HepG2 (cell line): ENCODE data around the gene ZFPL1. TPM values are rescaled to one million over a fixed set of nuclear protein-coding genes. Genes with fewer than 3 reads are reported as not detected.

ENCODE experiments used
- ARNT2 ChIP-seq: sonication (generic); formaldehyde crosslinking; IDR thresholded peaks from 2 replicates; pipeline ENCODE4 v1.8.0; 2022; ENCODE audit warnings: mild to moderate bottlenecking, low read depth, missing genetic modification reagents, moderate library complexity
- ATM ChIP-seq: fragments of 450-650 bp; IDR thresholded peaks from 2 replicates; pipeline ENCODE4 v1.7.1; 2017; ENCODE audit warnings: mild to moderate bottlenecking, borderline replicate concordance
- BHLHE40 ChIP-seq: IDR thresholded peaks from 2 replicates; pipeline ENCODE4 v1.6.1; 2011; ENCODE audit warnings: low read length, improper control_type of control experiment
- BORCS8-MEF2B ChIP-seq: sonication (generic); formaldehyde crosslinking; IDR thresholded peaks from 2 replicates; pipeline ENCODE4 v1.8.0; 2022; ENCODE audit warnings: mild to moderate bottlenecking, missing genetic modification reagents
- EEA1 ChIP-seq: sonication (generic); formaldehyde crosslinking; IDR thresholded peaks from 2 replicates; pipeline ENCODE4 v1.5.1; 2020; ENCODE audit warnings: mild to moderate bottlenecking, missing genetic modification reagents, borderline replicate concordance
- EZH2 ChIP-seq: conservative IDR thresholded peaks from 2 replicates; pipeline ENCODE4 v1.6.1; 2012; ENCODE audit warnings: mild to moderate bottlenecking, low read depth, low read length, moderate library complexity
- FOXJ3 ChIP-seq: sonication (generic); formaldehyde crosslinking; IDR thresholded peaks from 2 replicates; pipeline ENCODE4 v1.4.0; 2020; ENCODE audit warnings: missing genetic modification reagents, mild to moderate bottlenecking, borderline replicate concordance
- HNRNPK ChIP-seq: fragments of 200-400 bp; formaldehyde crosslinking; IDR thresholded peaks from 2 replicates; pipeline ENCODE4 v1.6.1; 2018; ENCODE audit warnings: low read length, low read depth, moderate library complexity, mild to moderate bottlenecking; ENCODE audit not compliant: poor library complexity, severe bottlenecking
- ISX ChIP-seq: sonication (generic); formaldehyde crosslinking; conservative IDR thresholded peaks from 2 replicates; pipeline ENCODE4 v1.5.0; 2020; ENCODE audit warnings: missing genetic modification reagents
- REL ChIP-seq: sonication (generic); formaldehyde crosslinking; conservative IDR thresholded peaks from 2 replicates; pipeline ENCODE4 v1.8.0; 2022; ENCODE audit warnings: mild to moderate bottlenecking, missing genetic modification reagents, moderate library complexity
- WIZ ChIP-seq: sonication (generic); formaldehyde crosslinking; IDR thresholded peaks from 2 replicates; pipeline ENCODE4 v1.5.1; 2020; ENCODE audit warnings: mild to moderate bottlenecking, missing genetic modification reagents
- ZNF121 ChIP-seq: sonication (generic); formaldehyde crosslinking; IDR thresholded peaks from 2 replicates; pipeline ENCODE4 v1.5.0; 2020; ENCODE audit warnings: mild to moderate bottlenecking, missing genetic modification reagents
- ZNF335 ChIP-seq: sonication (generic); formaldehyde crosslinking; IDR thresholded peaks from 2 replicates; pipeline ENCODE4 v1.4.0; 2020; ENCODE audit warnings: missing genetic modification reagents
- ZNF468 ChIP-seq: sonication (generic); formaldehyde crosslinking; IDR thresholded peaks from 2 replicates; pipeline ENCODE4 v1.8.0; 2022; ENCODE audit warnings: mild to moderate bottlenecking, moderate library complexity, missing genetic modification reagents
- ZNF564 ChIP-seq: sonication (generic); formaldehyde crosslinking; IDR thresholded peaks from 2 replicates; pipeline ENCODE4 v1.8.1; 2023; ENCODE audit warnings: mild to moderate bottlenecking, missing genetic modification reagents
- ZNF749 ChIP-seq: sonication (generic); formaldehyde crosslinking; IDR thresholded peaks from 2 replicates; pipeline ENCODE4 v1.8.0; 2022; ENCODE audit warnings: mild to moderate bottlenecking, missing genetic modification reagents, moderate library complexity, borderline replicate concordance
- ZNF816 ChIP-seq: sonication (generic); formaldehyde crosslinking; IDR thresholded peaks from 2 replicates; pipeline ENCODE4 v1.8.0; 2022; ENCODE audit warnings: missing genetic modification reagents, mild to moderate bottlenecking, borderline replicate concordance
- polyA plus RNA-seq, 8 experiments: library from polyadenylated mRNA; depleted of rRNA in 3 of 8; stranded (reverse) in 7 of 8; unstranded in 1 of 8; fragments of >200 nt; fragmentation: Illumina TruSeq in 4 of 8; extraction: Trizol in 4 of 8; gene quantifications; 2 replicates each; pipeline versions ENCODE4 v1.2.1 to v1.2.3, GENCODE V29; 2011 to 2016; ENCODE audit warnings: low read depth in 4 of 8, missing spikeins in 1 of 8, mixed read lengths in 1 of 8; ENCODE audit not compliant: insufficient read depth in 1 of 8
- total RNA-seq, 5 experiments: library from RNA; depleted of rRNA; stranded (reverse); fragments of >200 nt; fragmentation: Illumina TruSeq; extraction: Trizol; gene quantifications; 2 replicates each; pipeline ENCODE4 v1.2.3, GENCODE V29; 2016; ENCODE audit warnings: low read depth in 1 of 5
- TF ChIP-seq, protein P1 (sequence below): sonication (generic); formaldehyde crosslinking; IDR thresholded peaks from 2 replicates; pipeline ENCODE4 v1.4.0; 2020; ENCODE audit warnings: low read depth, missing genetic modification reagents
- TF ChIP-seq, protein P2 (sequence below): sonication (generic); formaldehyde crosslinking; IDR thresholded peaks from 2 replicates; pipeline ENCODE4 v1.4.0; 2020; ENCODE audit warnings: missing genetic modification reagents

ZFPL1 gene
- total and polyA plus RNA-seq, 2 of the 13 experiments (the other 11 are each of a cell fraction or from before 2014, with no cell fraction given), result 32.2 to 56.0 TPM

DNA sequence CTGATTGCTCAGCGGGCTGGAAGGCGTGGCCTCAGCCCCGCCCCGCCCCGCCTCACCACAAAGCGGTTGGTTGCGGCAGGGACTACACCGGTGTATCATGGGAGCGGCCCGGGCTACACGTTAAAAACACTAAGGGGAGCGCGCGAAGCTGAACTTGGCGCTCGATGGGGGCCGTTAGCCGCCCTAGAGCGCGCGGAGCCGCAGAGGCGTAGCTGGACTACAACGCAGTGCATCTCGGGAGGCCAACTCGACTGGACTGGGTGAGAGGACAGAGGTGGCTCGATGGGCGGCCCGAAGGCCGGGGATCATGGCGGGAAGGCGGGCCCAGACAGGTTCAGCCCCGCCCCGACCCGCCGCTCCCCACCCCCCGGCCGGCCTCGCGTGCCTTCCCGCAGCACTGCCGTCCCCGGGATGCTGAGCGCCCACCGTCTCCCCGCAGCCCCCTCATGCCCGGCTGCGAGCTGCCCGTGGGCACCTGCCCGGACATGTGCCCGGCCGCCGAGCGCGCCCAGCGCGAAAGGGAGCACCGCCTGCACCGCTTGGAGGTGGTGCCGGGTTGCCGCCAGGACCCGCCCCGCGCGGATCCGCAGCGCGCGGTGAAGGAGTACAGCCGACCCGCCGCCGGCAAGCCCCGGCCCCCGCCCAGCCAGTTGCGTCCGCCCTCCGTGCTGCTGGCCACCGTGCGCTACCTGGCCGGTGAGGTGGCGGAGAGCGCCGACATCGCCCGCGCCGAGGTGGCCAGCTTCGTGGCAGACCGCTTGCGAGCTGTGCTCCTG is 43.0 kb upstream of the ZFPL1 start, which contains the start of gene SAC3D1 (continued):
- TF ChIP-seq ZNF121 (CRISPR knock-in tag) (no peak), ZNF335 (0 out of 2 replicates have a peak, but pooled peaks have one; percentile 43), ZNF749 (CRISPR knock-in tag) (peak; percentile 22; the same call in 1 of the 2 replicates), HNRNPK (no peak), BORCS8-MEF2B (CRISPR knock-in tag) (peak; percentile 3; the same call in 1 of the 2 replicates), REL (0 out of 2 replicates have a peak, but pooled peaks have one; percentile 43), ZNF816 (CRISPR knock-in tag) (0 out of 2 replicates have a peak, but pooled peaks have one; percentile 23), FOXJ3 (peak; percentile 36; the same call in 1 of the 2 replicates), BHLHE40 (0 out of 2 replicates have a peak, but pooled peaks have one; percentile 9), ATM (no peak), ZNF564 (CRISPR knock-in tag) (no peak), WIZ (CRISPR knock-in tag) (peak; percentile 20; the same call in 1 of the 2 replicates), ARNT2 (CRISPR knock-in tag) (peak; percentile 17; the same call in 1 of the 2 replicates), ISX (CRISPR knock-in tag) (no peak), EEA1 (CRISPR knock-in tag) (peak; percentile 80; the same call in 1 of the 2 replicates), ZNF468 (CRISPR knock-in tag) (peak; percentile 75; the same call in 1 of the 2 replicates), EZH2 (no peak)
- TF ChIP-seq, protein P1, sequence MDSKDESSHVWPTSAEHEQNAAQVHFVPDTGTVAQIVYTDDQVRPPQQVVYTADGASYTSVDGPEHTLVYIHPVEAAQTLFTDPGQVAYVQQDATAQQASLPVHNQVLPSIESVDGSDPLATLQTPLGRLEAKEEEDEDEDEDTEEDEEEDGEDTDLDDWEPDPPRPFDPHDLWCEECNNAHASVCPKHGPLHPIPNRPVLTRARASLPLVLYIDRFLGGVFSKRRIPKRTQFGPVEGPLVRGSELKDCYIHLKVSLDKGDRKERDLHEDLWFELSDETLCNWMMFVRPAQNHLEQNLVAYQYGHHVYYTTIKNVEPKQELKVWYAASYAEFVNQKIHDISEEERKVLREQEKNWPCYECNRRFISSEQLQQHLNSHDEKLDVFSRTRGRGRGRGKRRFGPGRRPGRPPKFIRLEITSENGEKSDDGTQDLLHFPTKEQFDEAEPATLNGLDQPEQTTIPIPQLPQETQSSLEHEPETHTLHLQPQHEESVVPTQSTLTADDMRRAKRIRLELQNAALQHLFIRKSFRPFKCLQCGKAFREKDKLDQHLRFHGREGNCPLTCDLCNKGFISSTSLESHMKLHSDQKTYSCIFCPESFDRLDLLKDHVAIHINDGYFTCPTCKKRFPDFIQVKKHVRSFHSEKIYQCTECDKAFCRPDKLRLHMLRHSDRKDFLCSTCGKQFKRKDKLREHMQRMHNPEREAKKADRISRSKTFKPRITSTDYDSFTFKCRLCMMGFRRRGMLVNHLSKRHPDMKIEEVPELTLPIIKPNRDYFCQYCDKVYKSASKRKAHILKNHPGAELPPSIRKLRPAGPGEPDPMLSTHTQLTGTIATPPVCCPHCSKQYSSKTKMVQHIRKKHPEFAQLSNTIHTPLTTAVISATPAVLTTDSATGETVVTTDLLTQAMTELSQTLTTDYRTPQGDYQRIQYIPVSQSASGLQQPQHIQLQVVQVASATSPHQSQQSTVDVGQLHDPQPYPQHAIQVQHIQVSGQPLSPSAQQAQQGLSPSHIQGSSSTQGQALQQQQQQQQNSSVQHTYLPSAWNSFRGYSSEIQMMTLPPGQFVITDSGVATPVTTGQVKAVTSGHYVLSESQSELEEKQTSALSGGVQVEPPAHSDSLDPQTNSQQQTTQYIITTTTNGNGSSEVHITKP (CRISPR knock-in tag), result peak; percentile 84
- TF ChIP-seq, protein P2, sequence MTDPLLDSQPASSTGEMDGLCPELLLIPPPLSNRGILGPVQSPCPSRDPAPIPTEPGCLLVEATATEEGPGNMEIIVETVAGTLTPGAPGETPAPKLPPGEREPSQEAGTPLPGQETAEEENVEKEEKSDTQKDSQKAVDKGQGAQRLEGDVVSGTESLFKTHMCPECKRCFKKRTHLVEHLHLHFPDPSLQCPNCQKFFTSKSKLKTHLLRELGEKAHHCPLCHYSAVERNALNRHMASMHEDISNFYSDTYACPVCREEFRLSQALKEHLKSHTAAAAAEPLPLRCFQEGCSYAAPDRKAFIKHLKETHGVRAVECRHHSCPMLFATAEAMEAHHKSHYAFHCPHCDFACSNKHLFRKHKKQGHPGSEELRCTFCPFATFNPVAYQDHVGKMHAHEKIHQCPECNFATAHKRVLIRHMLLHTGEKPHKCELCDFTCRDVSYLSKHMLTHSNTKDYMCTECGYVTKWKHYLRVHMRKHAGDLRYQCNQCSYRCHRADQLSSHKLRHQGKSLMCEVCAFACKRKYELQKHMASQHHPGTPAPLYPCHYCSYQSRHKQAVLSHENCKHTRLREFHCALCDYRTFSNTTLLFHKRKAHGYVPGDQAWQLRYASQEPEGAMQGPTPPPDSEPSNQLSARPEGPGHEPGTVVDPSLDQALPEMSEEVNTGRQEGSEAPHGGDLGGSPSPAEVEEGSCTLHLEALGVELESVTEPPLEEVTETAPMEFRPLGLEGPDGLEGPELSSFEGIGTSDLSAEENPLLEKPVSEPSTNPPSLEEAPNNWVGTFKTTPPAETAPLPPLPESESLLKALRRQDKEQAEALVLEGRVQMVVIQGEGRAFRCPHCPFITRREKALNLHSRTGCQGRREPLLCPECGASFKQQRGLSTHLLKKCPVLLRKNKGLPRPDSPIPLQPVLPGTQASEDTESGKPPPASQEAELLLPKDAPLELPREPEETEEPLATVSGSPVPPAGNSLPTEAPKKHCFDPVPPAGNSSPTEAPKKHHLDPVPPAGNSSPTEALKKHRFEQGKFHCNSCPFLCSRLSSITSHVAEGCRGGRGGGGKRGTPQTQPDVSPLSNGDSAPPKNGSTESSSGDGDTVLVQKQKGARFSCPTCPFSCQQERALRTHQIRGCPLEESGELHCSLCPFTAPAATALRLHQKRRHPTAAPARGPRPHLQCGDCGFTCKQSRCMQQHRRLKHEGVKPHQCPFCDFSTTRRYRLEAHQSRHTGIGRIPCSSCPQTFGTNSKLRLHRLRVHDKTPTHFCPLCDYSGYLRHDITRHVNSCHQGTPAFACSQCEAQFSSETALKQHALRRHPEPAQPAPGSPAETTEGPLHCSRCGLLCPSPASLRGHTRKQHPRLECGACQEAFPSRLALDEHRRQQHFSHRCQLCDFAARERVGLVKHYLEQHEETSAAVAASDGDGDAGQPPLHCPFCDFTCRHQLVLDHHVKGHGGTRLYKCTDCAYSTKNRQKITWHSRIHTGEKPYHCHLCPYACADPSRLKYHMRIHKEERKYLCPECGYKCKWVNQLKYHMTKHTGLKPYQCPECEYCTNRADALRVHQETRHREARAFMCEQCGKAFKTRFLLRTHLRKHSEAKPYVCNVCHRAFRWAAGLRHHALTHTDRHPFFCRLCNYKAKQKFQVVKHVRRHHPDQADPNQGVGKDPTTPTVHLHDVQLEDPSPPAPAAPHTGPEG (CRISPR knock-in tag), result no peak; the same call in 1 of the 2 replicates
